ENCODE results near the gene INO80C. TPM values are rescaled to one million over a fixed set of nuclear protein-coding genes. Genes with fewer than 3 reads are reported as not detected.

INO80C gene
- polyA plus RNA-seq, 1 donor (not counting 4 experiments of a cell fraction or from before 2014, with no cell fraction given): 54.7 TPM

DNA sequence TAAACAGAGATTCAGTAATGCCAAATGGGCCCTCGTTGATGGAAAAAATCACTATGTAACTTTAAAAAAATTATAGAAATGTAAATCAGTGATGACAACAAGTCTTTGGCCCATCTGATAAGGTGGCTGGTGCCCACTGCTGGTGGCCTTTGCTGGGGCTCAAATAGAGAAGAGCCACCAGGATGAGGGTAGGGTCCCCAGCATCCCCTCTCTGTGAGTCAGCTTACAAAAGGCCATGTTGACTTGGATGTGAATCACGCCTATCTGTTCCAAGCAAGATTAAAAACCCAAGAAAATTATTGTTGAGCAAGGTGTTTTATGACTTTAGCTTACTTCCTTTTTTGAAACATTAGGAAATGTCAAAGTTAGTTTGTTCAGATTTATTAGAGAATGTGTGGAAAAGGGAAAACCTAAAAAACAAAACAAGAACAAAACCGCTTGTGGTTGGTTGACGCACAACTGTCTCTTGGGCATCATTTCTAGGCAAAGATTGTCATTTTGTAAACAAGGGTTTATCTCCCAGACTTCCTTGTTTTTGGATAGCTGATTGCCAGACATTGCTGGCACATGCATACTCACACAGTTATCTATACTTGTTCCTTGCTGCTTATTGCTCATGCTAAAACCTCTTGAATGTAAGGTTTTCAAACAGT is 66.9 kb downstream of the INO80C start:
- FAIRE-seq (no peak), DNase-seq (ENCODE audit: low read depth, low spot score) (no peak)
- H3K79me2 ChIP-seq (ENCODE audit: control insufficient read depth, insufficient read depth, low read length): no peaks in the 10 kb centered on the region
- H3K36me3 ChIP-seq (ENCODE audit: control insufficient read depth in 2 of 2, extremely low read depth in 1 of 2, insufficient read depth in 2 of 2, low read length in 2 of 2): no peaks in the 10 kb centered on the region
- H3K27ac ChIP-seq (ENCODE audit: control insufficient read depth, insufficient read depth, low read length): no peak overlapping the region
- no peaks in the 10 kb centered on the region for H3K9me3 ChIP-seq (ENCODE audit: control insufficient read depth, low read depth, low read length)
- H3K9ac ChIP-seq (ENCODE audit: control insufficient read depth, extremely low read depth, insufficient read depth, low read length): no peak overlapping the region
- no peaks in the 10 kb centered on the region for H3K4me1 ChIP-seq (ENCODE audit: control insufficient read depth, extremely low read depth, insufficient read depth, low read length)
- no peak overlapping the region for H3K4me3 ChIP-seq (ENCODE audit: control insufficient read depth in 2 of 3, extremely low read depth in 1 of 3, insufficient read depth in 2 of 3, low read depth in 1 of 3, low read length in 3 of 3)
- H3K27me3 ChIP-seq (ENCODE audit: control insufficient read depth, extremely low read depth, insufficient read depth, low read length): no peaks in the 10 kb centered on the region
- no peak overlapping the region for H2AFZ ChIP-seq (ENCODE audit: control insufficient read depth, low read length)
- TF ChIP-seq, protein P1, sequence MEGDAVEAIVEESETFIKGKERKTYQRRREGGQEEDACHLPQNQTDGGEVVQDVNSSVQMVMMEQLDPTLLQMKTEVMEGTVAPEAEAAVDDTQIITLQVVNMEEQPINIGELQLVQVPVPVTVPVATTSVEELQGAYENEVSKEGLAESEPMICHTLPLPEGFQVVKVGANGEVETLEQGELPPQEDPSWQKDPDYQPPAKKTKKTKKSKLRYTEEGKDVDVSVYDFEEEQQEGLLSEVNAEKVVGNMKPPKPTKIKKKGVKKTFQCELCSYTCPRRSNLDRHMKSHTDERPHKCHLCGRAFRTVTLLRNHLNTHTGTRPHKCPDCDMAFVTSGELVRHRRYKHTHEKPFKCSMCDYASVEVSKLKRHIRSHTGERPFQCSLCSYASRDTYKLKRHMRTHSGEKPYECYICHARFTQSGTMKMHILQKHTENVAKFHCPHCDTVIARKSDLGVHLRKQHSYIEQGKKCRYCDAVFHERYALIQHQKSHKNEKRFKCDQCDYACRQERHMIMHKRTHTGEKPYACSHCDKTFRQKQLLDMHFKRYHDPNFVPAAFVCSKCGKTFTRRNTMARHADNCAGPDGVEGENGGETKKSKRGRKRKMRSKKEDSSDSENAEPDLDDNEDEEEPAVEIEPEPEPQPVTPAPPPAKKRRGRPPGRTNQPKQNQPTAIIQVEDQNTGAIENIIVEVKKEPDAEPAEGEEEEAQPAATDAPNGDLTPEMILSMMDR (optimal IDR thresholded peaks at IDR 0.05 in 1 of 3, IDR thresholded peaks at IDR 0.05 in 1 of 3, conservative IDR thresholded peaks at IDR 0.05 in 1 of 3; ENCODE audit: extremely low read depth in 1 of 3, insufficient read depth in 2 of 3, low read length in 3 of 3): no peak
- TF ChIP-seq EZH2 (IDR thresholded peaks at IDR 0.05; ENCODE audit: low read length): no peak
- no peaks in the 10 kb centered on the region for H3K9me1 ChIP-seq (ENCODE audit: control insufficient read depth, extremely low read depth, insufficient read depth, low read length)
- dilution Hi-C loops (cut with MboI; ENCODE audit: extremely low pct_ligation_motif_present, low sequenced_read_pairs): no loop called here
- H4K20me1 ChIP-seq (ENCODE audit: control insufficient read depth, extremely low read depth, insufficient read depth, low read length): no peaks in the 10 kb centered on the region
- no peak overlapping the region for H3K4me2 ChIP-seq (ENCODE audit: control insufficient read depth, extremely low read depth, insufficient read depth, low read depth, low read length)

DNA sequence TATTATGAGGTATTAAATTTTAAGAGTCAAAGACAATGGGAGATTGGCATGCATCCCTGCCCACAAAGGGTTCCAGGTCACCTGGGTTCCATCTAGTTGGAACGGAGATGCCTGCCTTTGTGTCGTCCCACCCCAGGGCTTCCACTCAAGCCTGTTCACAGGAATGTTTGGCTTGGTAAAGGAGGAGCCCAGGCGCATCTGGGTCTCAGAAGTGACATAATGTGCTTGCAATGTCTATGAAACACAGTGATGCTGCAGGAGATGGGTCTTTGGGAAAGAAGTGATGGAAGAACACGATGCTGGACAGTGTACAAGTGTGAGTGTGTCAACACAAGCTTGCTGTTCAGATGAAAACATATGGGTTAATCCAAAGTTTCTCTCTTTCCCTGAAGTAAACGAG is 71.0 kb downstream of the INO80C start:
- no peak for TF ChIP-seq EZH2 (IDR thresholded peaks at IDR 0.05; ENCODE audit: low read length)
- TF ChIP-seq, protein P1 (optimal IDR thresholded peaks at IDR 0.05 in 1 of 3, IDR thresholded peaks at IDR 0.05 in 1 of 3, conservative IDR thresholded peaks at IDR 0.05 in 1 of 3; ENCODE audit: extremely low read depth in 1 of 3, insufficient read depth in 2 of 3, low read length in 3 of 3): no peak
- Histone ChIP-seq H3K27ac (ENCODE audit: control insufficient read depth, insufficient read depth, low read length) (no peak overlapping the region), H4K20me1 (ENCODE audit: control insufficient read depth, extremely low read depth, insufficient read depth, low read length) (no peaks in the 10 kb centered on the region), H3K4me1 (ENCODE audit: control insufficient read depth, extremely low read depth, insufficient read depth, low read length) (no peaks in the 10 kb centered on the region), H3K27me3 (ENCODE audit: control insufficient read depth, extremely low read depth, insufficient read depth, low read length) (no peaks in the 10 kb centered on the region), H3K4me3 (ENCODE audit: control insufficient read depth in 2 of 3, extremely low read depth in 1 of 3, insufficient read depth in 2 of 3, low read depth in 1 of 3, low read length in 3 of 3) (no peak overlapping the region), H3K9me3 (ENCODE audit: control insufficient read depth, low read depth, low read length) (no peaks in the 10 kb centered on the region), H3K79me2 (ENCODE audit: control insufficient read depth, insufficient read depth, low read length) (no peaks in the 10 kb centered on the region), H3K36me3 (ENCODE audit: control insufficient read depth in 2 of 2, extremely low read depth in 1 of 2, insufficient read depth in 2 of 2, low read length in 2 of 2) (no peaks in the 10 kb centered on the region), H3K9ac (ENCODE audit: control insufficient read depth, extremely low read depth, insufficient read depth, low read length) (no peak overlapping the region), H3K4me2 (ENCODE audit: control insufficient read depth, extremely low read depth, insufficient read depth, low read depth, low read length) (no peak overlapping the region), H2AFZ (ENCODE audit: control insufficient read depth, low read length) (no peak overlapping the region), H3K9me1 (ENCODE audit: control insufficient read depth, extremely low read depth, insufficient read depth, low read length) (no peaks in the 10 kb centered on the region)
- dilution Hi-C loops (cut with MboI; ENCODE audit: extremely low pct_ligation_motif_present, low sequenced_read_pairs): no loop called here
- FAIRE-seq: no peak
- DNase-seq (ENCODE audit: low read depth, low spot score): no peak
